Activated CD8-positive, alpha-beta memory T cell treated with anti-CD3 and anti-CD28 coated beads, Interleukin-2, amount 50 U/mL, for 4 hours (primary cell): Measurements from ENCODE around the gene VSIG10L.

Experiments
- DNase-seq: peaks from one replicate; pipeline ENCODE4 v3.0.0-alpha.2; 2020

Gene VSIG10L

GRCh38 chr19:51311351-51312257, 30.3 kb downstream of the VSIG10L start, which contains the start of gene IGLON5:
IGLON5 (plus strand) TSS chr19:51311644; CDS start chr19:51311848, 204 bp downstream.
- no peak for DNase-seq

- no peak for DNase-seq
These were observed 36.5 kb downstream of the VSIG10L start for GRCh38 chr19:51305479-51305878.

- DNase-seq: no peak
These were observed 40.7 kb downstream of the VSIG10L start for GRCh38 chr19:51301266-51301665.

- no peak for DNase-seq
These were observed 44.5 kb downstream of the VSIG10L start for GRCh38 chr19:51297406-51297805.

GRCh38 chr19:51296336-51297093, 45.4 kb downstream of the VSIG10L start:
- DNase-seq: no peak

GRCh38 chr19:51295382-51296126, 46.4 kb downstream of the VSIG10L start:
- no peak for DNase-seq

GRCh38 chr19:51294977-51295375, 47.0 kb downstream of the VSIG10L start:
- DNase-seq: no peak

- DNase-seq: no peak
These were observed 47.5 kb downstream of the VSIG10L start for GRCh38 chr19:51294211-51294976.

GRCh38 chr19:51293571-51294210, 48.2 kb downstream of the VSIG10L start:
- no peak for DNase-seq

GRCh38 chr19:51292971-51293370, 49.0 kb downstream of the VSIG10L start:
- DNase-seq: no peak

- no peak for DNase-seq
These were observed 52.3 kb downstream of the VSIG10L start for GRCh38 chr19:51289635-51290034.

GRCh38 chr19:51285682-51286081, 56.3 kb downstream of the VSIG10L start:
- DNase-seq: no peak

- no peak for DNase-seq
These were observed 59.6 kb downstream of the VSIG10L start for GRCh38 chr19:51282335-51282734.
